ENCODE results near the gene CBFA2T2.

CBFA2T2 gene

DNA sequence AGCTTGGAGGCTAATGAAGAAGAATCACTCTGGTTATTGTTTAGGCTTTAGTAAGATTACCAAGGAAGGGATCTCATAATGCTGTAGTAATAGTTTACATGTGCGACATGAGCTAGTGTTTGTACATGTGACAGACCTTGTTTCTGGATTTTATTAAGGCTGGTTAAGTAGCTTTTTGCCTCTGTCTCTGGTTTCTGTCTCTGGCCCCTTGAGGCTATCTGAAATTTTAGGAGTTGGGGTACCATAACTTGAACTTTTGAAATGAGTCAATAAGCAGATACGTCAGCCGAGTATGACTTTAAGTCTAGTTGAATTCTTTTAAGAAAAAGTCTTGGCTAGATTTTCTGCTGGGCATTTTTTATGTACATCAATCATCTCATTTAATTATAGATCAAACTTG lies 9.5 kb downstream of the CBFA2T2 start:
- DNase-seq (no peak), ATAC-seq (ENCODE audit: insufficient read depth, low read depth) (no peak)
- Histone ChIP-seq H3K9me3 (ENCODE audit: insufficient read depth, low read length, severe bottlenecking) (no peaks in the 10 kb centered on the region), H3K27me3 (ENCODE audit: insufficient read depth, low read length, poor library complexity) (no peaks in the 10 kb centered on the region), H4K20me1 (ENCODE audit: insufficient read depth, low read length) (peaks cover 7% of the 10 kb centered on the region; the same call in 1 of the 2 replicates), H3K4me1 (ENCODE audit: insufficient read depth, low read length) (no peaks in the 10 kb centered on the region), H3K27ac (ENCODE audit: low read length) (no peak overlapping the region), H3K79me2 (ENCODE audit: insufficient read depth, low read length) (peaks cover 81% of the 10 kb centered on the region), H3K36me3 (ENCODE audit: insufficient read depth, low read length) (0 out of 2 replicates have a peak, but pooled peaks cover 3% of the 10 kb centered on the region), H2AFZ (ENCODE audit: low read depth, low read length) (no peak overlapping the region), H3K4me2 (ENCODE audit: insufficient read depth, low read length) (no peak overlapping the region), H3K4me3 (ENCODE audit: low read depth in 1 of 2, low read length in 2 of 2) (no peak overlapping the region), H3K9ac (ENCODE audit: low read depth, low read length) (no peak overlapping the region)
- no peak for TF ChIP-seq EZH2 (IDR thresholded peaks at IDR 0.05; ENCODE audit: borderline replicate concordance, low read depth, low read length, severe bottlenecking)

DNA sequence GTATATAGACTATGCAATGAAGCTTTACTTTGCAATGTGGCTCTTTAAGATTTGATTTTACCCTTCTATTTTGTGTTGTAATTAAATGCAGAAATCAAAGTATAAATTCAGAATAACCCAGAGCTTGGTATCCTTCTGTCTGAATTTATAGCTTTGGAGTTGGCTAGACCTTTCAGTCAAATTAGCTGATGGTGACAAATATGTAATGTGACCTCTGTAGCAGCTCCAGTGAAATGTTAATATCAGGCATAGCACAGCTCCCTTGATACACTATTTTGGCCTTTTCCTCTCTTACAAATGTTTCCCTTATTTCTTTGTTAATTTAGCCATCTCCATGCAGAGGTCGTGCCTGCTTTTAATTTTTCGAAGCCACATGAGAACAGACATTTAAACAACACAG lies 11.1 kb downstream of the CBFA2T2 start:
- ATAC-seq (ENCODE audit: insufficient read depth, low read depth) (no peak), DNase-seq (no peak)
- Histone ChIP-seq H3K4me1 (ENCODE audit: insufficient read depth, low read length) (no peaks in the 10 kb centered on the region), H3K27ac (ENCODE audit: low read length) (no peak overlapping the region), H3K36me3 (ENCODE audit: insufficient read depth, low read length) (no peaks in the 10 kb centered on the region), H3K4me3 (ENCODE audit: low read depth in 1 of 2, low read length in 2 of 2) (no peak overlapping the region), H4K20me1 (ENCODE audit: insufficient read depth, low read length) (peaks cover 5% of the 10 kb centered on the region; the same call in 1 of the 2 replicates), H3K79me2 (ENCODE audit: insufficient read depth, low read length) (peaks cover 83% of the 10 kb centered on the region), H2AFZ (ENCODE audit: low read depth, low read length) (no peak overlapping the region), H3K9me3 (ENCODE audit: insufficient read depth, low read length, severe bottlenecking) (no peaks in the 10 kb centered on the region), H3K9ac (ENCODE audit: low read depth, low read length) (no peak overlapping the region), H3K4me2 (ENCODE audit: insufficient read depth, low read length) (no peak overlapping the region), H3K27me3 (ENCODE audit: insufficient read depth, low read length, poor library complexity) (no peaks in the 10 kb centered on the region)
- TF ChIP-seq, protein P1, sequence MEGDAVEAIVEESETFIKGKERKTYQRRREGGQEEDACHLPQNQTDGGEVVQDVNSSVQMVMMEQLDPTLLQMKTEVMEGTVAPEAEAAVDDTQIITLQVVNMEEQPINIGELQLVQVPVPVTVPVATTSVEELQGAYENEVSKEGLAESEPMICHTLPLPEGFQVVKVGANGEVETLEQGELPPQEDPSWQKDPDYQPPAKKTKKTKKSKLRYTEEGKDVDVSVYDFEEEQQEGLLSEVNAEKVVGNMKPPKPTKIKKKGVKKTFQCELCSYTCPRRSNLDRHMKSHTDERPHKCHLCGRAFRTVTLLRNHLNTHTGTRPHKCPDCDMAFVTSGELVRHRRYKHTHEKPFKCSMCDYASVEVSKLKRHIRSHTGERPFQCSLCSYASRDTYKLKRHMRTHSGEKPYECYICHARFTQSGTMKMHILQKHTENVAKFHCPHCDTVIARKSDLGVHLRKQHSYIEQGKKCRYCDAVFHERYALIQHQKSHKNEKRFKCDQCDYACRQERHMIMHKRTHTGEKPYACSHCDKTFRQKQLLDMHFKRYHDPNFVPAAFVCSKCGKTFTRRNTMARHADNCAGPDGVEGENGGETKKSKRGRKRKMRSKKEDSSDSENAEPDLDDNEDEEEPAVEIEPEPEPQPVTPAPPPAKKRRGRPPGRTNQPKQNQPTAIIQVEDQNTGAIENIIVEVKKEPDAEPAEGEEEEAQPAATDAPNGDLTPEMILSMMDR (IDR thresholded peaks at IDR 0.05; ENCODE audit: borderline replicate concordance, extremely low read depth, low read length, poor library complexity, severe bottlenecking): no peak
- TF ChIP-seq EZH2 (IDR thresholded peaks at IDR 0.05; ENCODE audit: borderline replicate concordance, low read depth, low read length, severe bottlenecking): no peak

DNA sequence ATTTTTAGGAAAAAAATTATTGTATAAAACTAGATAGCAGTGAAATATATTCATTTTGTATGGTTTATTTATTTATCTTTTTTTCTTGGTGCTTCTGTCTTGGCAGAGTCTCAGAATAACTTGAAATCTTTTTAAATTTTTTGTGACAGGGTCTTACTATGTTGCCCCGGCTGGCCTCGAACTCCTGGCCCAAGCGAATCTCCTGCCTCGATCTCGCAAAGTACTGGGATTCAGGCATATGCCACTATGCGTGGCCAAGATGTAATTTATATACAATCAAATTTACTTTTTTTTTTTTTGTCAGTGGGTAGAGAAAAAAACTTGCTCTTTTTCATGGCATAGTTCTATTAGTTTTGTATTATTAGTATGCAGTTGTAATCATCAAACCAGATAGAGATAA lies 13.7 kb downstream of the CBFA2T2 start:
- TF ChIP-seq, protein P1 (IDR thresholded peaks at IDR 0.05; ENCODE audit: borderline replicate concordance, extremely low read depth, low read length, poor library complexity, severe bottlenecking): no peak
- TF ChIP-seq EZH2 (IDR thresholded peaks at IDR 0.05; ENCODE audit: borderline replicate concordance, low read depth, low read length, severe bottlenecking): no peak
- Histone ChIP-seq H3K79me2 (ENCODE audit: insufficient read depth, low read length) (peaks cover 82% of the 10 kb centered on the region), H3K4me2 (ENCODE audit: insufficient read depth, low read length) (no peak overlapping the region), H3K36me3 (ENCODE audit: insufficient read depth, low read length) (no peaks in the 10 kb centered on the region), H3K9ac (ENCODE audit: low read depth, low read length) (no peak overlapping the region), H4K20me1 (ENCODE audit: insufficient read depth, low read length) (peaks cover 8% of the 10 kb centered on the region), H3K27me3 (ENCODE audit: insufficient read depth, low read length, poor library complexity) (no peaks in the 10 kb centered on the region), H3K9me3 (ENCODE audit: insufficient read depth, low read length, severe bottlenecking) (no peaks in the 10 kb centered on the region), H2AFZ (ENCODE audit: low read depth, low read length) (no peak overlapping the region), H3K4me3 (ENCODE audit: low read depth in 1 of 2, low read length in 2 of 2) (no peak overlapping the region), H3K27ac (ENCODE audit: low read length) (no peak overlapping the region), H3K4me1 (ENCODE audit: insufficient read depth, low read length) (no peaks in the 10 kb centered on the region)
- ATAC-seq (ENCODE audit: insufficient read depth, low read depth) (no peak), DNase-seq (no peak)

DNA sequence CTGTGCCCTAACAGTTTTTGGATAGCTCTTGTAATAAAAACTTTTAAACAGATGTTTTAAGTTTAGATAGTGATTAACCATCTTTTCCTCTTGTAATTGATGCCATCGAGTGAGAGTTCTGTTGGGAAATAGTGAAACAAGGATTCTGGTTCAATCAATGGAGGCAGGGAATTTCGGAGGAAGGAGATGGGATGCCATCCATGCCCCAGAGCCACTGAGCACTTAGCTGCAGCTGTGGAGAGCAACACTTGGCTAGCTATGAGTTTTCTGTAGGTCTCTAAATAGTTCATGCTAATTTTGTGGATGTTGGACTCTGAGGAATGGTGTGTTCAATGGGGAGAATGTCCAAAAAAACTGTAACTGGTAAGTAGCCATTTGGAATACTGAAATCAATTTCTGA lies 16.7 kb downstream of the CBFA2T2 start:
- no peak overlapping the region for H3K27ac ChIP-seq (ENCODE audit: low read length)
- no peaks in the 10 kb centered on the region for H3K27me3 ChIP-seq (ENCODE audit: insufficient read depth, low read length, poor library complexity)
- H3K36me3 ChIP-seq (ENCODE audit: insufficient read depth, low read length): no peaks in the 10 kb centered on the region
- no peak overlapping the region for H3K9ac ChIP-seq (ENCODE audit: low read depth, low read length)
- DNase-seq (no peak), ATAC-seq (ENCODE audit: insufficient read depth, low read depth) (no peak)
- peaks cover 10% of the 10 kb centered on the region for H4K20me1 ChIP-seq (ENCODE audit: insufficient read depth, low read length)
- no peaks in the 10 kb centered on the region for H3K4me1 ChIP-seq (ENCODE audit: insufficient read depth, low read length)
- H3K4me3 ChIP-seq (ENCODE audit: low read depth in 1 of 2, low read length in 2 of 2): no peak overlapping the region
- peaks cover 72% of the 10 kb centered on the region for H3K79me2 ChIP-seq (ENCODE audit: insufficient read depth, low read length)
- H3K4me2 ChIP-seq (ENCODE audit: insufficient read depth, low read length): no peak overlapping the region
- no peaks in the 10 kb centered on the region for H3K9me3 ChIP-seq (ENCODE audit: insufficient read depth, low read length, severe bottlenecking)
- TF ChIP-seq, protein P1 (IDR thresholded peaks at IDR 0.05; ENCODE audit: borderline replicate concordance, extremely low read depth, low read length, poor library complexity, severe bottlenecking): no peak
- no peak for TF ChIP-seq EZH2 (IDR thresholded peaks at IDR 0.05; ENCODE audit: borderline replicate concordance, low read depth, low read length, severe bottlenecking)
- no peak overlapping the region for H2AFZ ChIP-seq (ENCODE audit: low read depth, low read length)

All from DND-41 (cell line).